ENCODE data around the gene AOPEP. TPM values are rescaled to one million over a fixed set of nuclear protein-coding genes. Genes with fewer than 3 reads are reported as not detected.

The AOPEP gene
- total and polyA plus RNA-seq, 2 of the 13 experiments (the other 11 are each of a cell fraction or from before 2014, with no cell fraction given): 22.2 to 41.6 TPM

DNA sequence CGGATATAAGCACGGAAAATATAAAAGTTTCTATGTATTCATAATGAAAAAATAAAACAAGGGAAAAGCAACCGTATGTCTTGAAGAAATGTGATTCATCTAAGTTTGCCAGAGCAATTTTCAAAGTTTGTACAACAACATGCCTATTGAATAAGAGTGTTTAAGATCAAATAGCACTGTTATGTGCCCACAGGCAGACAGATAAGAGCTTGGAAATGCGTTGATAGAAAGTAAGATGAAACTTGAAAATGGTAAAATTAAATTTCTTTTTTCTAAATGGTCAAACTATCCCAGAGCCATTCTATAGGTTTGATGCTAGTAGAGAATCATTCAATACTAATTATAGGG lies 401.7 kb downstream of the AOPEP start (continued):
- TF ChIP-seq HNF4A (CRISPR knock-in tag; IDR thresholded peaks at IDR 0.05): no peak

DNA sequence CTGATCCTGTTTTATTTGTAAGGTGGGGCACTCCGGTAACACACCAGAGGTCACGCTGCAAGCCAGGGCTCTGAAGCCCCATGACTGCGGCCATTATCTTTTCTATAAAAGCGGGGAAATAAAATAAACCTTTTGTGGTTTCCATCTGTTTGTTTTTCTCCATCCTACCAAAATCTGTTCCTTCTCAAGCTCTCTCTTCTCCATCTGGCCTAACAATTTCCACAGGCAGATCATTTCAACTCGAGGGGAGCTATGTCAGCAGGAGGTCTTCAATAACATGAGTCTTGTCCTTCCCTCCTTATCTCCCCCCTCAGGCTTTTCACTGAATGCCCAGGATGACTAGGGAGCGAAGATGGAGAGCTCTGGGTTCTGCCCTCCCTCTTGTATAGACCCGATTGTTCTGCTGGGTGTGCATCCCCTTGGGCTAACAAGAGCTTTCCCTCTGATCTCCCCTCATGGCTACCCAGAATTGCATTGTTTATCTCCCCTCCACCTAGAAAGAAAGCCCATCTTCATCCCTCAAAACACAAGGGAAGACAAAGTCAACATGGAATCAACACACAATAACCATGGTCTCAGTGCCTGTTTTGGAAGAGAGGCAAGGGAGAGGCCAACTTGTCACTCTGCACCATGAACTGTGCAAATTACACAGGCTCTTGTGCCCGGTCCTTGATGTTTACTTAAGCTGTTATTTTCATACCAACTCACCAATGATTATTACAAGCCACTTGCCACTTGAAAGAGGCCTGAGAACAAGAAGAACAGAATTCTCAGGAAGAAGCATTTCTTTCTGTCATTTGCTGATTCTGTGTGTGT lies 403.2 kb downstream of the AOPEP start:
- ChIA-PET POLR2A (no interaction called here), CTCF (ENCODE audit: low intra/inter-chr PET ratio, low total read pairs) (no interaction called here)
- DNase-seq (ENCODE audit: low spot score): peak; percentile 50
- no peak for FAIRE-seq
- Histone ChIP-seq H3K4me1 (ENCODE audit: insufficient read depth, low read length) (peaks cover 32% of the 10 kb centered on the region), H3K4me2 (ENCODE audit: low read depth, low read length) (no peak overlapping the region), H4K20me1 (ENCODE audit: insufficient read depth, low read length) (no peaks in the 10 kb centered on the region), H3K27ac (ENCODE audit: extremely low read length, insufficient read depth, low read length) (no peak overlapping the region), H3K27me3 (ENCODE audit: control insufficient read depth in 1 of 2, insufficient read depth in 2 of 2, low read length in 2 of 2) (no peaks in the 10 kb centered on the region), H3K79me2 (ENCODE audit: insufficient read depth, low read length) (no peaks in the 10 kb centered on the region), H3K9ac (ENCODE audit: insufficient read depth, low read depth, low read length) (no peak overlapping the region), H3K9me3 (ENCODE audit: low read length) (no peaks in the 10 kb centered on the region), H3K36me3 (replicated peaks in 1 of 2; ENCODE audit: control insufficient read depth in 1 of 2, insufficient read depth in 2 of 2, low read length in 2 of 2) (no peaks in the 10 kb centered on the region; a peak in 1 of 5 replicates), H3K4me3 (replicated peaks in 1 of 3; ENCODE audit: insufficient read depth in 1 of 3, low read depth in 2 of 3, low read length in 3 of 3) (no peak overlapping the region), H2AFZ (ENCODE audit: low read length) (no peak overlapping the region)
- 79% methylated on average over 8 of the region's 8 CpGs for WGBS (ENCODE audit: low lambda C conversion rate)
- BruUV-seq (replicated peaks): no TSS peak
- ATAC-seq: peak; percentile 62
- intact Hi-C loops (cut with micrococcal nuclease; ENCODE audit: unreplicated experiment) (loop anchor here (2.0 to 5.0 kb wide), 2 partner anchors 347 to 462 kb away; no protein-coding TSS in a partner anchor), in situ Hi-C loops (cut with HindIII; ENCODE audit: extremely low pct_ligation_motif_present, low pct_unique_long_range_greater_than_20kb) (loop anchor here (5.0 kb wide), 1 partner anchor 447 kb away; no protein-coding TSS in a partner anchor)
- TF ChIP-seq ZNF282 (IDR thresholded peaks at IDR 0.05; ENCODE audit: partially characterized antibody): no peak
- no peak for TF ChIP-seq SRF (IDR thresholded peaks at IDR 0.05; ENCODE audit: low read depth, low read length)
- TF ChIP-seq FOXA3 (CRISPR knock-in tag; IDR thresholded peaks at IDR 0.05): peak; percentile 62
- TF ChIP-seq SOX5 (CRISPR knock-in tag; IDR thresholded peaks at IDR 0.05; ENCODE audit: borderline replicate concordance): peak; percentile 68
- TF ChIP-seq ZNF878 (CRISPR knock-in tag; IDR thresholded peaks at IDR 0.05): no peak
- TF ChIP-seq GATAD2A (CRISPR knock-in tag; IDR thresholded peaks at IDR 0.05): peak; percentile 46; the same call in 1 of the 2 replicates
- no peak for TF ChIP-seq ZNF224 (CRISPR knock-in tag; IDR thresholded peaks at IDR 0.05)
- TF ChIP-seq, protein P1, sequence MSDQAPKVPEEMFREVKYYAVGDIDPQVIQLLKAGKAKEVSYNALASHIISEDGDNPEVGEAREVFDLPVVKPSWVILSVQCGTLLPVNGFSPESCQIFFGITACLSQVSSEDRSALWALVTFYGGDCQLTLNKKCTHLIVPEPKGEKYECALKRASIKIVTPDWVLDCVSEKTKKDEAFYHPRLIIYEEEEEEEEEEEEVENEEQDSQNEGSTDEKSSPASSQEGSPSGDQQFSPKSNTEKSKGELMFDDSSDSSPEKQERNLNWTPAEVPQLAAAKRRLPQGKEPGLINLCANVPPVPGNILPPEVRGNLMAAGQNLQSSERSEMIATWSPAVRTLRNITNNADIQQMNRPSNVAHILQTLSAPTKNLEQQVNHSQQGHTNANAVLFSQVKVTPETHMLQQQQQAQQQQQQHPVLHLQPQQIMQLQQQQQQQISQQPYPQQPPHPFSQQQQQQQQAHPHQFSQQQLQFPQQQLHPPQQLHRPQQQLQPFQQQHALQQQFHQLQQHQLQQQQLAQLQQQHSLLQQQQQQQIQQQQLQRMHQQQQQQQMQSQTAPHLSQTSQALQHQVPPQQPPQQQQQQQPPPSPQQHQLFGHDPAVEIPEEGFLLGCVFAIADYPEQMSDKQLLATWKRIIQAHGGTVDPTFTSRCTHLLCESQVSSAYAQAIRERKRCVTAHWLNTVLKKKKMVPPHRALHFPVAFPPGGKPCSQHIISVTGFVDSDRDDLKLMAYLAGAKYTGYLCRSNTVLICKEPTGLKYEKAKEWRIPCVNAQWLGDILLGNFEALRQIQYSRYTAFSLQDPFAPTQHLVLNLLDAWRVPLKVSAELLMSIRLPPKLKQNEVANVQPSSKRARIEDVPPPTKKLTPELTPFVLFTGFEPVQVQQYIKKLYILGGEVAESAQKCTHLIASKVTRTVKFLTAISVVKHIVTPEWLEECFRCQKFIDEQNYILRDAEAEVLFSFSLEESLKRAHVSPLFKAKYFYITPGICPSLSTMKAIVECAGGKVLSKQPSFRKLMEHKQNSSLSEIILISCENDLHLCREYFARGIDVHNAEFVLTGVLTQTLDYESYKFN (CRISPR knock-in tag; conservative IDR thresholded peaks at IDR 0.05): peak; percentile 43
- TF ChIP-seq HNF4A (CRISPR knock-in tag; IDR thresholded peaks at IDR 0.05): peak; percentile 22; the same call in 1 of the 2 replicates
- TF ChIP-seq ZKSCAN1 (IDR thresholded peaks at IDR 0.05; ENCODE audit: low read length): no peak
- TF ChIP-seq ZNF749 (CRISPR knock-in tag; IDR thresholded peaks at IDR 0.05; ENCODE audit: borderline replicate concordance): no peak
- TF ChIP-seq SOX13 (IDR thresholded peaks at IDR 0.05): no peak
- peak in 1 of 2 experiments; percentile 50; a peak in 2 of 4 replicates for TF ChIP-seq SOX13 (CRISPR knock-in tag; conservative IDR thresholded peaks at IDR 0.05 in 1 of 2, IDR thresholded peaks at IDR 0.05 in 1 of 2)
- TF ChIP-seq FOXA1 (IDR thresholded peaks at IDR 0.05): no peak
- peak; percentile 54 for TF ChIP-seq FOXA1 (CRISPR knock-in tag; IDR thresholded peaks at IDR 0.05)
- TF ChIP-seq, protein P2, sequence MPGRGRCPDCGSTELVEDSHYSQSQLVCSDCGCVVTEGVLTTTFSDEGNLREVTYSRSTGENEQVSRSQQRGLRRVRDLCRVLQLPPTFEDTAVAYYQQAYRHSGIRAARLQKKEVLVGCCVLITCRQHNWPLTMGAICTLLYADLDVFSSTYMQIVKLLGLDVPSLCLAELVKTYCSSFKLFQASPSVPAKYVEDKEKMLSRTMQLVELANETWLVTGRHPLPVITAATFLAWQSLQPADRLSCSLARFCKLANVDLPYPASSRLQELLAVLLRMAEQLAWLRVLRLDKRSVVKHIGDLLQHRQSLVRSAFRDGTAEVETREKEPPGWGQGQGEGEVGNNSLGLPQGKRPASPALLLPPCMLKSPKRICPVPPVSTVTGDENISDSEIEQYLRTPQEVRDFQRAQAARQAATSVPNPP (CRISPR knock-in tag; IDR thresholded peaks at IDR 0.05): no peak
- TF ChIP-seq, protein P3, sequence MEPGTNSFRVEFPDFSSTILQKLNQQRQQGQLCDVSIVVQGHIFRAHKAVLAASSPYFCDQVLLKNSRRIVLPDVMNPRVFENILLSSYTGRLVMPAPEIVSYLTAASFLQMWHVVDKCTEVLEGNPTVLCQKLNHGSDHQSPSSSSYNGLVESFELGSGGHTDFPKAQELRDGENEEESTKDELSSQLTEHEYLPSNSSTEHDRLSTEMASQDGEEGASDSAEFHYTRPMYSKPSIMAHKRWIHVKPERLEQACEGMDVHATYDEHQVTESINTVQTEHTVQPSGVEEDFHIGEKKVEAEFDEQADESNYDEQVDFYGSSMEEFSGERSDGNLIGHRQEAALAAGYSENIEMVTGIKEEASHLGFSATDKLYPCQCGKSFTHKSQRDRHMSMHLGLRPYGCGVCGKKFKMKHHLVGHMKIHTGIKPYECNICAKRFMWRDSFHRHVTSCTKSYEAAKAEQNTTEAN (CRISPR knock-in tag; conservative IDR thresholded peaks at IDR 0.05): peak; percentile 76; the same call in 1 of the 2 replicates
- TF ChIP-seq SP2 (CRISPR knock-in tag; IDR thresholded peaks at IDR 0.05): no peak
